Measurements from ENCODE around the gene FHAD1. TPM values are rescaled to one million over a fixed set of nuclear protein-coding genes. Genes with fewer than 3 reads are reported as not detected.
A peak's percentile ranks its signal among the peaks of the same experiment; 100 is the strongest.

Gene FHAD1
- total and polyA plus RNA-seq, 2 of the 13 experiments (the other 11 are each of a cell fraction or from before 2014, with no cell fraction given) = not detected

DNA sequence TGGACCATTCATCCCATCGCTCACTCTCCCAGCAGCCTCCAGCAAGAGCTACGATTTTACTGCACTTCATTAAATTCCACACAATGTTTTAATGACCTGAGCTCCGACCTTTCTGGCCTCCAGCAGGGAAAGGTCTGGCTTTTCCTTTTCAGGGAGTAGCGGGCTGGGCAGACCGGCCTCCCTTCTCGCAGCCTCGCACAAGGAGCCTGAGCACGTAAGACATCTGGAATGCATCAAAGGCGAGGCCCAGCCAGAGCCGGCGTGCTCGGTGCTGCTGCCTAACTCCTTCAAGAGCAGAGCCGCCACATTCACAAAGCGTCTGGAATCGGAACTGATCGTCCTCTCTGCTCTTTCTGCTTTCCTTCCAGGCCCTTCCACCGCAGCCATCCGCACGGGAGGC is 32.5 kb upstream of the FHAD1 start:
- in situ Hi-C loops (cut with HindIII; ENCODE audit: extremely low pct_ligation_motif_present, low pct_unique_long_range_greater_than_20kb) (no loop called here), intact Hi-C loops (cut with micrococcal nuclease; ENCODE audit: unreplicated experiment) (no loop called here)
- no peaks in the 10 kb centered on the region for H3K9me3 ChIP-seq (ENCODE audit: low read length)
- DNase-seq (ENCODE audit: low spot score) = no peak
- peaks cover 10 to 33% of the 10 kb centered on the region in 2 experiments for H3K36me3 ChIP-seq (replicated peaks in 1 of 2; ENCODE audit: control insufficient read depth in 1 of 2, insufficient read depth in 2 of 2, low read length in 2 of 2)
- no peak overlapping the region for H3K9ac ChIP-seq (ENCODE audit: insufficient read depth, low read depth, low read length)
- no peak overlapping the region for H3K27ac ChIP-seq (ENCODE audit: extremely low read length, insufficient read depth, low read length)
- no peaks in the 10 kb centered on the region for H3K4me1 ChIP-seq (ENCODE audit: insufficient read depth, low read length)
- peaks cover 3% of the 10 kb centered on the region for H3K79me2 ChIP-seq (ENCODE audit: insufficient read depth, low read length)
- ChIA-PET POLR2A (no interaction called here), CTCF (ENCODE audit: low intra/inter-chr PET ratio, low total read pairs) (no interaction called here)
- no peak overlapping the region for H3K4me3 ChIP-seq (replicated peaks in 1 of 3; ENCODE audit: insufficient read depth in 1 of 3, low read depth in 2 of 3, low read length in 3 of 3)
- H3K4me2 ChIP-seq (ENCODE audit: low read depth, low read length) = no peak overlapping the region
- no peak for FAIRE-seq
- TF ChIP-seq RBM22 (optimal IDR thresholded peaks at IDR 0.05; ENCODE audit: low read length) = peak; percentile 9
- TF ChIP-seq TOPORS (CRISPR knock-in tag; IDR thresholded peaks at IDR 0.05) = no peak
- TF ChIP-seq ZNF101 (CRISPR knock-in tag; IDR thresholded peaks at IDR 0.05; ENCODE audit: borderline replicate concordance, low read depth) = no peak
- H4K20me1 ChIP-seq (ENCODE audit: insufficient read depth, low read length) = peaks cover 4% of the 10 kb centered on the region; the same call in 1 of the 2 replicates
- no peaks in the 10 kb centered on the region for H3K27me3 ChIP-seq (ENCODE audit: control insufficient read depth in 1 of 2, insufficient read depth in 2 of 2, low read length in 2 of 2)
- 83% methylated on average over 19 of the region's 19 CpGs for WGBS (ENCODE audit: low lambda C conversion rate)
- H2AFZ ChIP-seq (ENCODE audit: low read length) = no peak overlapping the region
- ATAC-seq = no peak
- BruUV-seq (replicated peaks) = no TSS peak

DNA sequence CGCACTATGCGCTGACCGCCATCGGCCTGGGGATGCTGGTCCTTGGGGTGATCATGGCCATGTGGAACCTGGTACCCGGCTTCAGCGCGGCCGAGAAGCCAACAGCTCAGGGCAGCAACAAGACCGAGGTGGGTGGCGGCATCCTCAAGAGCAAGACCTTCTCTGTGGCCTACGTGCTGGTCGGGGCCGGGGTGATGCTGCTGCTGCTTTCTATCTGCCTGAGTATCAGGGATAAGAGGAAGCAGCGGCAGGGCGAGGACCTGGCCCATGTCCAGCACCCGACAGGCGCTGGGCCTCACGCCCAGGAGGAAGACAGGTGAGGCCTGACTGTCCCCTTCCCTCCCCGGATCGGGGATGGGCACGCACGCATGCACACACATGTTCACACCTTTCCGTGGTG is 31.9 kb upstream of the FHAD1 start:
- H3K4me3 ChIP-seq (replicated peaks in 1 of 3; ENCODE audit: insufficient read depth in 1 of 3, low read depth in 2 of 3, low read length in 3 of 3) = no peak overlapping the region
- FAIRE-seq = no peak
- DNase-seq (ENCODE audit: low spot score) = no peak
- WGBS (ENCODE audit: low lambda C conversion rate) = 91% methylated on average over 23 of the region's 23 CpGs
- H4K20me1 ChIP-seq (ENCODE audit: insufficient read depth, low read length) = peaks cover 4% of the 10 kb centered on the region; the same call in 1 of the 2 replicates
- no peak overlapping the region for H3K4me2 ChIP-seq (ENCODE audit: low read depth, low read length)
- peaks cover 13 to 37% of the 10 kb centered on the region in 2 experiments for H3K36me3 ChIP-seq (replicated peaks in 1 of 2; ENCODE audit: control insufficient read depth in 1 of 2, insufficient read depth in 2 of 2, low read length in 2 of 2)
- ChIA-PET CTCF (ENCODE audit: low intra/inter-chr PET ratio, low total read pairs) (no interaction called here), POLR2A (no interaction called here)
- no peak for ATAC-seq
- in situ Hi-C loops (cut with HindIII; ENCODE audit: extremely low pct_ligation_motif_present, low pct_unique_long_range_greater_than_20kb) (no loop called here), intact Hi-C loops (cut with micrococcal nuclease; ENCODE audit: unreplicated experiment) (no loop called here)
- H3K9me3 ChIP-seq (ENCODE audit: low read length) = no peaks in the 10 kb centered on the region
- H3K4me1 ChIP-seq (ENCODE audit: insufficient read depth, low read length) = 0 out of 2 replicates have a peak, but pooled peaks cover under 1% of the 10 kb centered on the region
- H3K9ac ChIP-seq (ENCODE audit: insufficient read depth, low read depth, low read length) = no peak overlapping the region
- H3K27ac ChIP-seq (ENCODE audit: extremely low read length, insufficient read depth, low read length) = no peak overlapping the region
- no peaks in the 10 kb centered on the region for H3K27me3 ChIP-seq (ENCODE audit: control insufficient read depth in 1 of 2, insufficient read depth in 2 of 2, low read length in 2 of 2)
- H3K79me2 ChIP-seq (ENCODE audit: insufficient read depth, low read length) = no peaks in the 10 kb centered on the region
- BruUV-seq (replicated peaks) = no TSS peak
- no peak overlapping the region for H2AFZ ChIP-seq (ENCODE audit: low read length)
- TF ChIP-seq ZNF180 (CRISPR knock-in tag; IDR thresholded peaks at IDR 0.05; ENCODE audit: borderline replicate concordance, low read depth) (no peak), NCOA5 (CRISPR knock-in tag; IDR thresholded peaks at IDR 0.05) (no peak), NRL (CRISPR knock-in tag; IDR thresholded peaks at IDR 0.05; ENCODE audit: borderline replicate concordance) (no peak), SP5 (CRISPR knock-in tag; IDR thresholded peaks at IDR 0.05; ENCODE audit: borderline replicate concordance, low read depth) (no peak), ZNF329 (CRISPR knock-in tag; IDR thresholded peaks at IDR 0.05; ENCODE audit: low read depth) (no peak), SPEN (CRISPR knock-in tag; IDR thresholded peaks at IDR 0.05; ENCODE audit: low read depth) (no peak), RBM22 (optimal IDR thresholded peaks at IDR 0.05; ENCODE audit: low read length) (peak; percentile 49), AGO2 (optimal IDR thresholded peaks at IDR 0.05; ENCODE audit: low read depth, low read length) (peak; percentile 63), GATA4 (IDR thresholded peaks at IDR 0.05; ENCODE audit: borderline replicate concordance, low read depth) (no peak), SMYD3 (CRISPR knock-in tag; IDR thresholded peaks at IDR 0.05) (no peak), ZNF138 (CRISPR knock-in tag; IDR thresholded peaks at IDR 0.05; ENCODE audit: low read depth) (no peak)
- TF ChIP-seq, protein P1, sequence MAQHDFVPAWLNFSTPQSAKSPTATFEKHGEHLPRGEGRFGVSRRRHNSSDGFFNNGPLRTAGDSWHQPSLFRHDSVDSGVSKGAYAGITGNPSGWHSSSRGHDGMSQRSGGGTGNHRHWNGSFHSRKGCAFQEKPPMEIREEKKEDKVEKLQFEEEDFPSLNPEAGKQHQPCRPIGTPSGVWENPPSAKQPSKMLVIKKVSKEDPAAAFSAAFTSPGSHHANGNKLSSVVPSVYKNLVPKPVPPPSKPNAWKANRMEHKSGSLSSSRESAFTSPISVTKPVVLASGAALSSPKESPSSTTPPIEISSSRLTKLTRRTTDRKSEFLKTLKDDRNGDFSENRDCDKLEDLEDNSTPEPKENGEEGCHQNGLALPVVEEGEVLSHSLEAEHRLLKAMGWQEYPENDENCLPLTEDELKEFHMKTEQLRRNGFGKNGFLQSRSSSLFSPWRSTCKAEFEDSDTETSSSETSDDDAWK (CRISPR knock-in tag; IDR thresholded peaks at IDR 0.05) = no peak
- TF ChIP-seq, protein P2, sequence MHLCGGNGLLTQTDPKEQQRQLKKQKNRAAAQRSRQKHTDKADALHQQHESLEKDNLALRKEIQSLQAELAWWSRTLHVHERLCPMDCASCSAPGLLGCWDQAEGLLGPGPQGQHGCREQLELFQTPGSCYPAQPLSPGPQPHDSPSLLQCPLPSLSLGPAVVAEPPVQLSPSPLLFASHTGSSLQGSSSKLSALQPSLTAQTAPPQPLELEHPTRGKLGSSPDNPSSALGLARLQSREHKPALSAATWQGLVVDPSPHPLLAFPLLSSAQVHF (CRISPR knock-in tag; IDR thresholded peaks at IDR 0.05) = no peak
- TF ChIP-seq, protein P3, sequence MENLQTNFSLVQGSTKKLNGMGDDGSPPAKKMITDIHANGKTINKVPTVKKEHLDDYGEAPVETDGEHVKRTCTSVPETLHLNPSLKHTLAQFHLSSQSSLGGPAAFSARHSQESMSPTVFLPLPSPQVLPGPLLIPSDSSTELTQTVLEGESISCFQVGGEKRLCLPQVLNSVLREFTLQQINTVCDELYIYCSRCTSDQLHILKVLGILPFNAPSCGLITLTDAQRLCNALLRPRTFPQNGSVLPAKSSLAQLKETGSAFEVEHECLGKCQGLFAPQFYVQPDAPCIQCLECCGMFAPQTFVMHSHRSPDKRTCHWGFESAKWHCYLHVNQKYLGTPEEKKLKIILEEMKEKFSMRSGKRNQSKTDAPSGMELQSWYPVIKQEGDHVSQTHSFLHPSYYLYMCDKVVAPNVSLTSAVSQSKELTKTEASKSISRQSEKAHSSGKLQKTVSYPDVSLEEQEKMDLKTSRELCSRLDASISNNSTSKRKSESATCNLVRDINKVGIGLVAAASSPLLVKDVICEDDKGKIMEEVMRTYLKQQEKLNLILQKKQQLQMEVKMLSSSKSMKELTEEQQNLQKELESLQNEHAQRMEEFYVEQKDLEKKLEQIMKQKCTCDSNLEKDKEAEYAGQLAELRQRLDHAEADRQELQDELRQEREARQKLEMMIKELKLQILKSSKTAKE (CRISPR knock-in tag; IDR thresholded peaks at IDR 0.05; ENCODE audit: borderline replicate concordance) = no peak

Data from HepG2 (cell line).